ENCODE data around the gene NT5E. TPM values are rescaled to one million over a fixed set of nuclear protein-coding genes. Genes with fewer than 3 reads are reported as not detected.
A peak's percentile ranks its signal among the peaks of the same experiment; 100 is the strongest.

The NT5E gene
- total and polyA plus RNA-seq, 8 donors = 0.49 to 3.6 (median 2.2) TPM

- H3K4me3 ChIP-seq = no peak overlapping the region
- H3K36me3 ChIP-seq = no peaks in the 10 kb centered on the region
- peak; percentile 9 to 53 (median 28) for ATAC-seq
- peaks cover 23 to 30% (median 28%) of the 10 kb centered on the region in 3 donors for H3K4me1 ChIP-seq
- H3K27me3 ChIP-seq = no peaks in the 10 kb centered on the region
- FAIRE-seq = no peak
- no peak for DNase-seq
- no peaks in the 10 kb centered on the region for H3K9me3 ChIP-seq
- WGBS, 2 donors = 33 to 36% methylated on average over 2 of the region's 2 CpGs
- peak overlapping the region in 3 of 4 donors; percentile 29 to 73 (median 72) for H3K27ac ChIP-seq
- TF ChIP-seq CTCF (IDR thresholded peaks at IDR 0.05) = no peak
- intact Hi-C loops (cut with DNase I) = no loop called here
Measured at GRCh38 chr6:85405853-85406198, 44.1 kb upstream of the NT5E start.

DNA sequence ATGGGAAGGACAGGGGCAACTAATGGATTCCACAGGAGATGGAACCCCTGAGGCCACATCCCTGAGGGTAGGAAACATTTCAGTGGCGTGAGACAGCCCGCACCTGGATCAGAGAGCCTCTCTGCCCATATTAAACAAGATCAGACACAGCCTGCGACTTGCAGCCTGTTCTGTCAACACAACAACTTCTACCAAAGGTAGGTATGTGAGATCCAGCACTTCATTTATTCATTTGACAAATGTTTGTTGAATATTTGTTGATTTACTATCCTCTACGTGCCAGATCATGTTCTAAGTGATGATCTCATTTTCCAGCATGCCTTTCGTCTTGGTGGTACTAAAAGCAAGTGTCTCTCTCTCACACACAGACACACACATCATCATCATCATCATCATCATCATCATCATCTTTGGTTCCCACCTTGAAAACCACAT, 43.2 kb upstream of the NT5E start:
- Histone ChIP-seq H3K27ac (peak overlapping the region in 3 of 4 donors; percentile 35 to 73 (median 72)), H3K4me1 (peaks cover 23 to 30% (median 28%) of the 10 kb centered on the region in 3 donors), H3K36me3 (no peaks in the 10 kb centered on the region), H3K9me3 (no peaks in the 10 kb centered on the region), H3K27me3 (no peaks in the 10 kb centered on the region), H3K4me3 (no peak overlapping the region)
- DNase-seq (no peak), ATAC-seq (no peak), FAIRE-seq (no peak)
- intact Hi-C loops (cut with DNase I) = no loop called here
- TF ChIP-seq CTCF (IDR thresholded peaks at IDR 0.05) = no peak
- WGBS, 2 donors = 69 to 73% methylated on average over 5 of the region's 5 CpGs

DNA sequence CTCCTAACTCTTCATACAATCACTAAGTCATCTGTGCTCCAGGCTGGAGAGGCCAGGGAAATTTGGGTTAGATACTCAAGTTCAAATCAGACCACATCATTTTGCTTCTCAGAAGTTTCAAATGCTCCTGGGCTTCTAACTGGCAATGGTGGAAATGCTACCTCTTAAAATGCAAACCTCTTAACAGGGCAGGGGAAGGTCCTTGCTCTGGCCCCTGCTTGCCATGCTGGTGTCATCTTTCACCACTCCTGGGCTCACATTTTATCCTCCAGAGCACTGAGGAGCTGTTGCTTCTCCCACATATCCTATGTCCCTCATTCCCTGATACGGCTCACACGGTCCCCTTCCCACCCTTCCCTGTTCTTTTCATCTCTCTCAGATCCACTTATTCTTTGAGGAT, 41.8 kb upstream of the NT5E start:
- Histone ChIP-seq H3K36me3 (no peaks in the 10 kb centered on the region), H3K27ac (no peak overlapping the region), H3K4me1 (peaks cover 23 to 30% (median 28%) of the 10 kb centered on the region in 3 donors), H3K4me3 (no peak overlapping the region), H3K27me3 (no peaks in the 10 kb centered on the region), H3K9me3 (no peaks in the 10 kb centered on the region)
- no peak for FAIRE-seq
- intact Hi-C loops (cut with DNase I) = no loop called here
- no peak for TF ChIP-seq CTCF (IDR thresholded peaks at IDR 0.05)
- no peak for ATAC-seq
- 89 to 90% methylated on average over 2 of the region's 2 CpGs for whole genome bisulfite sequencing, 2 donors
- no peak for DNase-seq

- Histone ChIP-seq H3K4me3 (no peak overlapping the region), H3K36me3 (no peaks in the 10 kb centered on the region), H3K9me3 (no peaks in the 10 kb centered on the region), H3K4me1 (no peaks in the 10 kb centered on the region), H3K27me3 (no peaks in the 10 kb centered on the region), H3K27ac (no peak overlapping the region)
- intact Hi-C loops (cut with DNase I) = no loop called here
- FAIRE-seq = no peak
- no peak for ATAC-seq
- TF ChIP-seq CTCF (IDR thresholded peaks at IDR 0.05) = no peak
- DNase-seq = no peak
Measured at GRCh38 chr6:85412911-85413430, 36.9 kb upstream of the NT5E start.

DNA sequence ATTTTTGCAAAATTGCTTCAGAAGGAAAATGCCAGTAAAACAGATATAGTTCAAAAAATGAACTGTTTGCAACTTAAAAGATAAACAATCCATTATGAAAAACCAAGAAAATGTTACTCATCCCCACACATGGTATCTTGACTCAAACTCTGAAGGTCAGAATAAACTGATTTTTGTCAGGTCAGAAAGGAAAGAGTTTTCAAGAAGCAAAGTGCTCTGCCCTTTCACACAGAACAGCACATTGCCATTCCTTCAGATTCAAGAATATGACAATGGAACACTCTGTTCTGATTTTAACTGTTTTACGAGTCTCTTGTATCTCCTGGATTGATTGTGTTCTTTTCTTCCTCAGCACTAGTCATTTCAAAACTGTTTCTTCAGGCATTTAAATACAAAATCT, 33.8 kb upstream of the NT5E start:
- no peaks in the 10 kb centered on the region for H3K36me3 ChIP-seq
- no peak overlapping the region for H3K4me3 ChIP-seq
- no peaks in the 10 kb centered on the region for H3K4me1 ChIP-seq
- intact Hi-C loops (cut with DNase I) = no loop called here
- no peak overlapping the region for H3K27ac ChIP-seq
- DNase-seq = no peak
- 81 to 87% methylated on average over 1 of the region's 1 CpG for WGBS, 2 donors
- TF ChIP-seq CTCF (IDR thresholded peaks at IDR 0.05) = no peak
- FAIRE-seq = no peak
- no peaks in the 10 kb centered on the region for H3K9me3 ChIP-seq
- ATAC-seq = no peak
- no peaks in the 10 kb centered on the region for H3K27me3 ChIP-seq

Data from pancreas (tissue), 10 donors.